ENCODE results near the gene LRRC71. TPM values are rescaled to one million over a fixed set of nuclear protein-coding genes. Genes with fewer than 3 reads are reported as not detected.

Gene LRRC71
- total and polyA plus RNA-seq, 8 donors, result 0.30 to 0.59 TPM; not detected in 6

- FAIRE-seq (no peak), DNase-seq (no peak), ATAC-seq (no peak)
- no peaks in the 10 kb centered on the region for H3K4me1 ChIP-seq
- no peak overlapping the region for H3K4me3 ChIP-seq
- TF ChIP-seq CTCF (IDR thresholded peaks at IDR 0.05), result no peak
- no peak overlapping the region for H3K27ac ChIP-seq
- WGBS, 2 donors, result 92 to 97% methylated on average over 8 to 9 of the region's 9 CpGs
- H3K9me3 ChIP-seq, result no peaks in the 10 kb centered on the region
- no peaks in the 10 kb centered on the region for H3K27me3 ChIP-seq
- intact Hi-C loops (cut with DNase I), result no loop called here
- H3K36me3 ChIP-seq, result peaks cover 0 to 59% (median 8%) of the 10 kb centered on the region in 3 donors
Measured at GRCh38 chr1:156947127-156947526, 26.7 kb downstream of the LRRC71 start.

- WGBS, 2 donors, result 95 to 96% methylated on average over 17 of the region's 17 CpGs
- Histone ChIP-seq H3K36me3 (peaks cover 0 to 59% (median 3%) of the 10 kb centered on the region in 3 donors), H3K27me3 (no peaks in the 10 kb centered on the region), H3K4me3 (no peak overlapping the region), H3K27ac (no peak overlapping the region), H3K4me1 (no peaks in the 10 kb centered on the region), H3K9me3 (no peaks in the 10 kb centered on the region)
- ATAC-seq (no peak), DNase-seq (no peak), FAIRE-seq (no peak)
- no peak for TF ChIP-seq CTCF (IDR thresholded peaks at IDR 0.05)
- intact Hi-C loops (cut with DNase I), result no loop called here
Measured at GRCh38 chr1:156947818-156948525, 27.5 kb downstream of the LRRC71 start.

GRCh38 chr1:156948708-156949107 is 28.3 kb downstream of the LRRC71 start:
- peaks cover 0 to 52% (median 3%) of the 10 kb centered on the region in 3 donors for H3K36me3 ChIP-seq
- FAIRE-seq, result no peak
- intact Hi-C loops (cut with DNase I), result no loop called here
- H3K27ac ChIP-seq, result no peak overlapping the region
- H3K9me3 ChIP-seq, result no peaks in the 10 kb centered on the region
- 78 to 82% methylated on average over 4 of the region's 4 CpGs for WGBS, 2 donors
- no peaks in the 10 kb centered on the region for H3K4me1 ChIP-seq
- ATAC-seq, result no peak
- H3K4me3 ChIP-seq, result no peak overlapping the region
- H3K27me3 ChIP-seq, result no peaks in the 10 kb centered on the region
- DNase-seq, result no peak
- no peak for TF ChIP-seq CTCF (IDR thresholded peaks at IDR 0.05)

- no peaks in the 10 kb centered on the region for H3K9me3 ChIP-seq
- no peak for TF ChIP-seq CTCF (IDR thresholded peaks at IDR 0.05)
- DNase-seq, result no peak
- FAIRE-seq, result no peak
- peaks cover 0 to 48% (median 3%) of the 10 kb centered on the region in 3 donors for H3K36me3 ChIP-seq
- 94 to 98% methylated on average over 5 of the region's 5 CpGs for WGBS, 2 donors
- H3K4me3 ChIP-seq, result no peak overlapping the region
- H3K4me1 ChIP-seq, result no peaks in the 10 kb centered on the region
- intact Hi-C loops (cut with DNase I), result no loop called here
- no peak for ATAC-seq
- H3K27me3 ChIP-seq, result no peaks in the 10 kb centered on the region
- H3K27ac ChIP-seq, result no peak overlapping the region
Measured at GRCh38 chr1:156949127-156949526, 28.7 kb downstream of the LRRC71 start.

GRCh38 chr1:156951371-156951770 is 30.9 kb downstream of the LRRC71 start:
- H3K27ac ChIP-seq, result no peak overlapping the region
- FAIRE-seq, result no peak
- no peak overlapping the region for H3K4me3 ChIP-seq
- H3K9me3 ChIP-seq, result no peaks in the 10 kb centered on the region
- intact Hi-C loops (cut with DNase I), result no loop called here
- peaks cover 0 to 44% (median 6%) of the 10 kb centered on the region in 3 donors for H3K36me3 ChIP-seq
- TF ChIP-seq CTCF (IDR thresholded peaks at IDR 0.05), result no peak
- H3K27me3 ChIP-seq, result no peaks in the 10 kb centered on the region
- no peak for ATAC-seq
- no peaks in the 10 kb centered on the region for H3K4me1 ChIP-seq
- DNase-seq, result no peak
- WGBS, 2 donors, result 96 to 98% methylated on average over 5 of the region's 5 CpGs

Data from pancreas (tissue), 10 donors.